BLaER1 (cell line): Measurements from ENCODE around the gene PPARGC1A.

Experiments
- H3K27ac ChIP-seq: shearing (Covaris generic); formaldehyde crosslinking; 2 replicates; pipeline ENCODE4 v1.8.1; 2022
- H3K27me3 ChIP-seq: shearing (Covaris generic); formaldehyde crosslinking; 2 replicates; pipeline ENCODE4 v1.8.1; 2022
- H3K36me3 ChIP-seq: shearing (Covaris generic); formaldehyde crosslinking; 2 replicates; pipeline ENCODE4 v1.8.1; 2022
- H3K4me1 ChIP-seq: shearing (Covaris generic); formaldehyde crosslinking; 2 replicates; pipeline ENCODE4 v1.8.1; 2022
- H3K4me2 ChIP-seq: shearing (Covaris generic); formaldehyde crosslinking; 2 replicates; pipeline ENCODE4 v1.8.1; 2022
- H3K4me3 ChIP-seq: shearing (Covaris generic); formaldehyde crosslinking; 2 replicates; pipeline ENCODE4 v1.8.1; 2022
- H3K9ac ChIP-seq: shearing (Covaris generic); formaldehyde crosslinking; 2 replicates; pipeline ENCODE4 v1.8.1; 2022
- H3K9me3 ChIP-seq: shearing (Covaris generic); formaldehyde crosslinking; 2 replicates; pipeline ENCODE4 v1.8.1; 2022
- H4K20me1 ChIP-seq: shearing (Covaris generic); formaldehyde crosslinking; 2 replicates; pipeline ENCODE4 v1.8.1; 2022
- Cebpa-rat ChIP-seq: shearing (Covaris generic); IDR thresholded peaks from 2 replicates; pipeline ENCODE4 v1.8.1; 2022

PPARGC1A gene

DNA sequence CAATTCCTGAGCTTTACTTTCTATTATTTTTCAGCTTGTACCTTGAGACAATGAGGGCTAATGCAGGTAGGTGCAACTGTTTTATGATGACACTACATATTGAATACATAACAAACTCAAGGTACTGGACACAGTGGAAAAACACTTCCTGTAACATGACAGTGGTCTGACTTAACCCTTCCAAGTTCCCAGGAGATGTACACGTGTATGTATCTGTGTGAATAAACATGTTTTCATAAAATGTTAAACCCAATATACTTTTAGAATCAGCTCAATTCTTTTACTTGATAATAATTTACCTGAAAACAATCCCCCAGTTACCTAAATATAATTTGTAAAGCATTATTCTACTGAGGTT is 1.2 kb upstream of the PPARGC1A start:
- Histone ChIP-seq H3K36me3 (no peaks in the 10 kb centered on the region), H3K27me3 (no peaks in the 10 kb centered on the region), H3K4me3 (no peak overlapping the region), H3K4me2 (no peak overlapping the region), H3K9me3 (no peaks in the 10 kb centered on the region), H3K4me1 (no peaks in the 10 kb centered on the region), H4K20me1 (no peaks in the 10 kb centered on the region), H3K9ac (no peak overlapping the region), H3K27ac (no peak overlapping the region)
- no peak for TF ChIP-seq Cebpa-rat

GRCh38 chr4:23890369-23891063 is 669 bp upstream of the PPARGC1A start:
- TF ChIP-seq Cebpa-rat: no peak
- Histone ChIP-seq H3K9me3 (no peaks in the 10 kb centered on the region), H3K36me3 (no peaks in the 10 kb centered on the region), H3K9ac (no peak overlapping the region), H3K27me3 (no peaks in the 10 kb centered on the region), H3K4me1 (no peaks in the 10 kb centered on the region), H3K4me3 (no peak overlapping the region), H3K4me2 (no peak overlapping the region), H4K20me1 (no peaks in the 10 kb centered on the region), H3K27ac (no peak overlapping the region)

GRCh38 chr4:23889391-23889790 is 456 bp downstream of the PPARGC1A start:
- no peak overlapping the region for H3K4me2 ChIP-seq
- no peaks in the 10 kb centered on the region for H4K20me1 ChIP-seq
- H3K9me3 ChIP-seq: no peaks in the 10 kb centered on the region
- no peaks in the 10 kb centered on the region for H3K4me1 ChIP-seq
- H3K27me3 ChIP-seq: no peaks in the 10 kb centered on the region
- no peak for TF ChIP-seq Cebpa-rat
- H3K27ac ChIP-seq: no peak overlapping the region
- no peak overlapping the region for H3K4me3 ChIP-seq
- no peak overlapping the region for H3K9ac ChIP-seq
- no peaks in the 10 kb centered on the region for H3K36me3 ChIP-seq

DNA sequence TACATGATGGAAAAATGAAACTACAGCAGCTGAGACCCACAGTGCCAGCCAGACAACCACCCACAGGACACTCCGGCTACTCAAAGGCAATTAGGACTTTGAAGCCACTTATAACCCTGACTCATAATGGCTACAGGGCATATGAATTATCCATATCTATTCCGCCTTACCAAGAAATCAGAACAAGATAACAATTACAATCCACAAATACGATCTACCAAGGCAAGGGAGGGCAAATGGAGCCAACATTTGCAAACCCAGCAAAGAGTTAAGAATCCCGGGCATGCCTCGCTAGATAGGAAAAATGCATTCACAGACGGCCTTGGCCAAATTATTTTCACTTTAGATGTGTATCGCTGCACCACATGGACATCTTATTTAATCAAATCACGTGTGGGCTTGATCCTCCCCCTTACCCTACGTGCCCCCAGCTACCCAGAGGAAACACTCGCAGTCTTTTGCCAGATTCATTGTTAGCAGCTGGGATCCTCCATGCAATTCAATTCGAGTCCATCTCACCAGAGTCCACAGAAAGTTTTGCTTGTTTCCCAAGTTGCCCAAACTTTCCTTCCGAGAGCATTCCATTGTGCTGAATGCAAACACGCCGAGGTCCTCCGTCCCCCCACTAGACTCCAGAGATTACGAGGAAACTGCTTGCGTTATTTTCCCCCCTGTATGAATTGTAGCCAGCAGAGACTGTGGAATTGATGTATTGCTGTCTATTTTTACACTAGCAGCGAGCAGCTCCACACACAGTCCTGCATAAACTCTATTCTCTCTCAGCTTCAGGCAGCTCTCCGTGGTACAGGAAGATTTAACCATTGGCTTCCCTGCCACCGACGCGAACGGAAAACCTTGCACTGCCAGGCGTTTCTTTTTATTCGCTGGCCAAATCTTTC is 1.2 kb downstream of the PPARGC1A start:
- Histone ChIP-seq H3K36me3 (no peaks in the 10 kb centered on the region), H3K9me3 (no peaks in the 10 kb centered on the region), H3K4me1 (no peaks in the 10 kb centered on the region), H3K9ac (no peak overlapping the region), H3K4me2 (no peak overlapping the region), H3K27ac (no peak overlapping the region), H3K27me3 (no peaks in the 10 kb centered on the region), H3K4me3 (no peak overlapping the region), H4K20me1 (no peaks in the 10 kb centered on the region)
- no peak for TF ChIP-seq Cebpa-rat

- no peak overlapping the region for H3K9ac ChIP-seq
Observed at GRCh38 chr4:23887989-23888388, 1.9 kb downstream of the PPARGC1A start.

GRCh38 chr4:23887173-23887572 is 2.7 kb downstream of the PPARGC1A start:
- no peaks in the 10 kb centered on the region for H3K9me3 ChIP-seq
- no peak overlapping the region for H3K4me2 ChIP-seq
- no peak overlapping the region for H3K4me3 ChIP-seq
- no peaks in the 10 kb centered on the region for H3K27me3 ChIP-seq
- no peaks in the 10 kb centered on the region for H3K36me3 ChIP-seq
- H4K20me1 ChIP-seq: no peaks in the 10 kb centered on the region
- no peak for TF ChIP-seq Cebpa-rat
- no peak overlapping the region for H3K9ac ChIP-seq
- H3K27ac ChIP-seq: no peak overlapping the region
- no peaks in the 10 kb centered on the region for H3K4me1 ChIP-seq

More at GRCh38 chr4:23887989-23888388, 1.9 kb downstream of the PPARGC1A start:
- TF ChIP-seq Cebpa-rat: no peak
- Histone ChIP-seq H3K9me3 (no peaks in the 10 kb centered on the region), H3K36me3 (no peaks in the 10 kb centered on the region), H3K4me2 (no peak overlapping the region), H4K20me1 (no peaks in the 10 kb centered on the region), H3K4me3 (no peak overlapping the region), H3K27ac (no peak overlapping the region), H3K27me3 (no peaks in the 10 kb centered on the region), H3K4me1 (no peaks in the 10 kb centered on the region)

GRCh38 chr4:23885943-23886590 is 3.8 kb downstream of the PPARGC1A start:
- no peaks in the 10 kb centered on the region for H4K20me1 ChIP-seq
- H3K4me3 ChIP-seq: no peak overlapping the region
- H3K9ac ChIP-seq: no peak overlapping the region
- no peaks in the 10 kb centered on the region for H3K9me3 ChIP-seq
- H3K4me1 ChIP-seq: no peaks in the 10 kb centered on the region
- no peaks in the 10 kb centered on the region for H3K27me3 ChIP-seq
- TF ChIP-seq Cebpa-rat: no peak
- H3K27ac ChIP-seq: no peak overlapping the region
- H3K36me3 ChIP-seq: no peaks in the 10 kb centered on the region
- H3K4me2 ChIP-seq: no peak overlapping the region

- no peaks in the 10 kb centered on the region for H3K4me1 ChIP-seq
- H3K36me3 ChIP-seq: no peaks in the 10 kb centered on the region
- H3K27me3 ChIP-seq: no peaks in the 10 kb centered on the region
- H3K4me2 ChIP-seq: no peak overlapping the region
- no peak overlapping the region for H3K9ac ChIP-seq
- no peak overlapping the region for H3K27ac ChIP-seq
- TF ChIP-seq Cebpa-rat: no peak
- no peaks in the 10 kb centered on the region for H4K20me1 ChIP-seq
- no peaks in the 10 kb centered on the region for H3K9me3 ChIP-seq
- no peak overlapping the region for H3K4me3 ChIP-seq
Observed at GRCh38 chr4:23884741-23885140, 5.1 kb downstream of the PPARGC1A start.

DNA sequence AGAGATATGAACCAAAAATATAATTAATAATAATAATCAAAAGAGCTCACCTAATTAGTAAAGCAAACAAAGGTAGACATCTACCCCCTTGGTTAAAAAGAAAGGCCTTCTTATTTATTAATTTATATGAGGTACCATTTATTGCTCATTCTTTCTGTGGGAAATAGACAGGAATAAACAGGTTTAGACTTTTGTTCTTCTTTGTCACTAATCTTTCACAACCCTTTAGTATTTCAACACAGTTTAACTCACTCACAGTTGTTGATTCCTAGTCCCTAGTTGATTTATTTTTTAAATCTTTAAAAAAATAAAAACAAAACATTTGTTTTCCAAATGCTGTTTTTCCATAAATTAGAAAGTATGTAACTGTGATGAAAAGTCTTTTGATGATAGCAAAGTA is 5.6 kb downstream of the PPARGC1A start:
- Histone ChIP-seq H4K20me1 (no peaks in the 10 kb centered on the region), H3K4me2 (no peak overlapping the region), H3K9me3 (no peaks in the 10 kb centered on the region), H3K27me3 (no peaks in the 10 kb centered on the region), H3K4me1 (no peaks in the 10 kb centered on the region), H3K27ac (no peak overlapping the region), H3K9ac (no peak overlapping the region), H3K4me3 (no peak overlapping the region), H3K36me3 (no peaks in the 10 kb centered on the region)
- TF ChIP-seq Cebpa-rat: no peak

DNA sequence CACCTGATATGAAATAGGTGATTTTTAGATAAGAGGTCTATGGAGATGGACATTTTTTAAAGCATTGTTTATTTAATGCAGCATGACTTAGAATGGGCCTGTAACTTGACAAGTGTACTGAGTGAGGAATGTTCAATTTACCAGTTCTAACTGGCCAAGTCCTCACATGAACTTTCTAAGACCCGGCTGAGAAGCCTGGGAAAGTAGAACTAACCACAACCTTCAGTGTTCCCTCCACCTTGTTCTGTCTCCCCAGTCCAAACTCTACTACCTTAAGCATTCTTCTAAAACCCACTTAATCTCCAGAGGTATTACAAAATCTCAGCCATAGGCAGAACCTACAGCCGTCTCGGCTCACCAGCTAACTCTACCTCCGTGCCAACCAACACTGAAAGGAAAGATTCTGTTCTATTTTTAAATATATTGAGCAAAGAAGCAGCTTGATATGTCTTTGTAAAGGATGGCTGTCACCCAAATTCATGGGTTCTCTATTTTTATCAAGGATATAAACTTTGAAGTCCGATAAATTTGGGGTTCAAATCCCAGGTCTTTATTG is 6.8 kb downstream of the PPARGC1A start:
- Histone ChIP-seq H3K27me3 (no peaks in the 10 kb centered on the region), H4K20me1 (no peaks in the 10 kb centered on the region), H3K4me1 (no peaks in the 10 kb centered on the region), H3K4me2 (no peak overlapping the region), H3K4me3 (no peak overlapping the region), H3K27ac (no peak overlapping the region), H3K36me3 (no peaks in the 10 kb centered on the region), H3K9me3 (no peaks in the 10 kb centered on the region), H3K9ac (no peak overlapping the region)
- TF ChIP-seq Cebpa-rat: no peak
